Measurements from ENCODE around the gene RHOH. TPM values are rescaled to one million over a fixed set of nuclear protein-coding genes. Genes with fewer than 3 reads are reported as not detected.

Gene RHOH
- polyA plus RNA-seq, 1 donor (not counting 4 experiments of a cell fraction or from before 2014, with no cell fraction given), result 0.04 TPM

- dilution Hi-C loops (cut with MboI; ENCODE audit: extremely low pct_ligation_motif_present, low sequenced_read_pairs), result no loop called here
- TF ChIP-seq, protein P1, sequence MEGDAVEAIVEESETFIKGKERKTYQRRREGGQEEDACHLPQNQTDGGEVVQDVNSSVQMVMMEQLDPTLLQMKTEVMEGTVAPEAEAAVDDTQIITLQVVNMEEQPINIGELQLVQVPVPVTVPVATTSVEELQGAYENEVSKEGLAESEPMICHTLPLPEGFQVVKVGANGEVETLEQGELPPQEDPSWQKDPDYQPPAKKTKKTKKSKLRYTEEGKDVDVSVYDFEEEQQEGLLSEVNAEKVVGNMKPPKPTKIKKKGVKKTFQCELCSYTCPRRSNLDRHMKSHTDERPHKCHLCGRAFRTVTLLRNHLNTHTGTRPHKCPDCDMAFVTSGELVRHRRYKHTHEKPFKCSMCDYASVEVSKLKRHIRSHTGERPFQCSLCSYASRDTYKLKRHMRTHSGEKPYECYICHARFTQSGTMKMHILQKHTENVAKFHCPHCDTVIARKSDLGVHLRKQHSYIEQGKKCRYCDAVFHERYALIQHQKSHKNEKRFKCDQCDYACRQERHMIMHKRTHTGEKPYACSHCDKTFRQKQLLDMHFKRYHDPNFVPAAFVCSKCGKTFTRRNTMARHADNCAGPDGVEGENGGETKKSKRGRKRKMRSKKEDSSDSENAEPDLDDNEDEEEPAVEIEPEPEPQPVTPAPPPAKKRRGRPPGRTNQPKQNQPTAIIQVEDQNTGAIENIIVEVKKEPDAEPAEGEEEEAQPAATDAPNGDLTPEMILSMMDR (optimal IDR thresholded peaks at IDR 0.05 in 1 of 3, IDR thresholded peaks at IDR 0.05 in 1 of 3, conservative IDR thresholded peaks at IDR 0.05 in 1 of 3; ENCODE audit: extremely low read depth in 1 of 3, insufficient read depth in 2 of 3, low read length in 3 of 3), result no peak
- no peak for TF ChIP-seq EZH2 (IDR thresholded peaks at IDR 0.05; ENCODE audit: low read length)
- no peak overlapping the region for H3K27ac ChIP-seq (ENCODE audit: control insufficient read depth, insufficient read depth, low read length)
These were observed 78.4 kb downstream of the RHOH start for GRCh38 chr4:40275065-40275730.

GRCh38 chr4:40276546-40276945 lies 79.7 kb downstream of the RHOH start:
- Histone ChIP-seq H3K9me1 (ENCODE audit: control insufficient read depth, extremely low read depth, insufficient read depth, low read length) (no peaks in the 10 kb centered on the region), H3K79me2 (ENCODE audit: control insufficient read depth, insufficient read depth, low read length) (no peaks in the 10 kb centered on the region), H4K20me1 (ENCODE audit: control insufficient read depth, extremely low read depth, insufficient read depth, low read length) (no peaks in the 10 kb centered on the region), H3K4me2 (ENCODE audit: control insufficient read depth, extremely low read depth, insufficient read depth, low read depth, low read length) (no peak overlapping the region), H3K36me3 (ENCODE audit: control insufficient read depth in 2 of 2, extremely low read depth in 1 of 2, insufficient read depth in 2 of 2, low read length in 2 of 2) (no peaks in the 10 kb centered on the region), H3K27ac (ENCODE audit: control insufficient read depth, insufficient read depth, low read length) (no peak overlapping the region), H3K9me3 (ENCODE audit: control insufficient read depth, low read depth, low read length) (no peaks in the 10 kb centered on the region), H3K27me3 (ENCODE audit: control insufficient read depth, extremely low read depth, insufficient read depth, low read length) (no peaks in the 10 kb centered on the region), H3K9ac (ENCODE audit: control insufficient read depth, extremely low read depth, insufficient read depth, low read length) (no peak overlapping the region), H3K4me1 (ENCODE audit: control insufficient read depth, extremely low read depth, insufficient read depth, low read length) (no peaks in the 10 kb centered on the region), H3K4me3 (ENCODE audit: control insufficient read depth in 2 of 3, extremely low read depth in 1 of 3, insufficient read depth in 2 of 3, low read depth in 1 of 3, low read length in 3 of 3) (no peak overlapping the region), H2AFZ (ENCODE audit: control insufficient read depth, low read length) (no peak overlapping the region)
- FAIRE-seq (no peak), DNase-seq (ENCODE audit: low read depth, low spot score) (no peak)
- dilution Hi-C loops (cut with MboI; ENCODE audit: extremely low pct_ligation_motif_present, low sequenced_read_pairs), result no loop called here
- TF ChIP-seq EZH2 (IDR thresholded peaks at IDR 0.05; ENCODE audit: low read length), result no peak
- TF ChIP-seq, protein P1 (optimal IDR thresholded peaks at IDR 0.05 in 1 of 3, IDR thresholded peaks at IDR 0.05 in 1 of 3, conservative IDR thresholded peaks at IDR 0.05 in 1 of 3; ENCODE audit: extremely low read depth in 1 of 3, insufficient read depth in 2 of 3, low read length in 3 of 3), result no peak

More at GRCh38 chr4:40275065-40275730, 78.4 kb downstream of the RHOH start:
- Histone ChIP-seq H3K4me2 (ENCODE audit: control insufficient read depth, extremely low read depth, insufficient read depth, low read depth, low read length) (no peak overlapping the region), H3K9me1 (ENCODE audit: control insufficient read depth, extremely low read depth, insufficient read depth, low read length) (no peaks in the 10 kb centered on the region), H3K4me3 (ENCODE audit: control insufficient read depth in 2 of 3, extremely low read depth in 1 of 3, insufficient read depth in 2 of 3, low read depth in 1 of 3, low read length in 3 of 3) (no peak overlapping the region), H2AFZ (ENCODE audit: control insufficient read depth, low read length) (no peak overlapping the region), H4K20me1 (ENCODE audit: control insufficient read depth, extremely low read depth, insufficient read depth, low read length) (no peaks in the 10 kb centered on the region), H3K27me3 (ENCODE audit: control insufficient read depth, extremely low read depth, insufficient read depth, low read length) (no peaks in the 10 kb centered on the region), H3K36me3 (ENCODE audit: control insufficient read depth in 2 of 2, extremely low read depth in 1 of 2, insufficient read depth in 2 of 2, low read length in 2 of 2) (no peaks in the 10 kb centered on the region), H3K9me3 (ENCODE audit: control insufficient read depth, low read depth, low read length) (no peaks in the 10 kb centered on the region), H3K4me1 (ENCODE audit: control insufficient read depth, extremely low read depth, insufficient read depth, low read length) (no peaks in the 10 kb centered on the region), H3K79me2 (ENCODE audit: control insufficient read depth, insufficient read depth, low read length) (no peaks in the 10 kb centered on the region), H3K9ac (ENCODE audit: control insufficient read depth, extremely low read depth, insufficient read depth, low read length) (no peak overlapping the region)
- no peak for DNase-seq (ENCODE audit: low read depth, low spot score)
- FAIRE-seq, result no peak

Data from keratinocyte (primary cell).